Measurements from ENCODE around the gene UBL3.

Gene UBL3

GRCh38 chr13:29877456-29878078 is 27.1 kb upstream of the UBL3 start:
- H3K9me3 Mint-ChIP-seq = no peaks in the 10 kb centered on the region
- no peak for DNase-seq
- CTCF ChIA-PET = interaction anchor here (1.3 kb wide), 1 partner anchor 235 kb away, joined by 4 read pairs; no protein-coding TSS in a partner anchor
- peaks cover 31% of the 10 kb centered on the region for H3K27me3 Mint-ChIP-seq
- H3K4me1 Mint-ChIP-seq = no peaks in the 10 kb centered on the region
- H3K27ac Mint-ChIP-seq = no peak overlapping the region
- no peak overlapping the region for H3K4me3 Mint-ChIP-seq
- H3K36me3 Mint-ChIP-seq = no peaks in the 10 kb centered on the region

- no peak for DNase-seq
- no peaks in the 10 kb centered on the region for H3K9me3 Mint-ChIP-seq
- H3K4me1 Mint-ChIP-seq = no peaks in the 10 kb centered on the region
- H3K36me3 Mint-ChIP-seq = no peaks in the 10 kb centered on the region
- H3K4me3 Mint-ChIP-seq = no peak overlapping the region
- CTCF ChIA-PET = no interaction called here
- H3K27ac Mint-ChIP-seq = no peak overlapping the region
- peaks cover 38% of the 10 kb centered on the region for H3K27me3 Mint-ChIP-seq
Observed at GRCh38 chr13:29875646-29876045, 25.2 kb upstream of the UBL3 start.

- no peak overlapping the region for H3K27ac Mint-ChIP-seq
- no peaks in the 10 kb centered on the region for H3K9me3 Mint-ChIP-seq
- no peak for DNase-seq
- peaks cover 35% of the 10 kb centered on the region for H3K27me3 Mint-ChIP-seq
- H3K4me3 Mint-ChIP-seq = no peak overlapping the region
- H3K36me3 Mint-ChIP-seq = no peaks in the 10 kb centered on the region
- no peaks in the 10 kb centered on the region for H3K4me1 Mint-ChIP-seq
- CTCF ChIA-PET = interaction anchor here (1.1 to 1.6 kb wide), 2 partner anchors 18 to 67 kb away, joined by 3 read pairs; no protein-coding TSS in a partner anchor
Observed at GRCh38 chr13:29868581-29868980, 18.2 kb upstream of the UBL3 start.

- Mint-ChIP-seq H3K4me3 (no peak overlapping the region), H3K9me3 (no peaks in the 10 kb centered on the region), H3K27me3 (peaks cover 29% of the 10 kb centered on the region), H3K4me1 (no peaks in the 10 kb centered on the region), H3K36me3 (no peaks in the 10 kb centered on the region), H3K27ac (no peak overlapping the region)
- CTCF ChIA-PET = no interaction called here
- DNase-seq = no peak
Observed at GRCh38 chr13:29865934-29866333, 15.5 kb upstream of the UBL3 start.

GRCh38 chr13:29861694-29862110 is 11.3 kb upstream of the UBL3 start:
- no peak overlapping the region for H3K27ac Mint-ChIP-seq
- H3K27me3 Mint-ChIP-seq = peaks cover 18% of the 10 kb centered on the region
- H3K36me3 Mint-ChIP-seq = no peaks in the 10 kb centered on the region
- no peak for DNase-seq
- peaks cover 13% of the 10 kb centered on the region for H3K4me1 Mint-ChIP-seq
- peaks cover 1% of the 10 kb centered on the region for H3K9me3 Mint-ChIP-seq
- H3K4me3 Mint-ChIP-seq = no peak overlapping the region
- CTCF ChIA-PET = no interaction called here

- no peak overlapping the region for H3K27ac Mint-ChIP-seq
- H3K4me3 Mint-ChIP-seq = no peak overlapping the region
- CTCF ChIA-PET = no interaction called here
- H3K36me3 Mint-ChIP-seq = no peaks in the 10 kb centered on the region
- H3K27me3 Mint-ChIP-seq = peaks cover 12% of the 10 kb centered on the region
- peaks cover 24% of the 10 kb centered on the region for H3K4me1 Mint-ChIP-seq
- H3K9me3 Mint-ChIP-seq = peaks cover 1% of the 10 kb centered on the region
- DNase-seq = no peak
Observed at GRCh38 chr13:29859971-29860370, 9.6 kb upstream of the UBL3 start.

GRCh38 chr13:29858667-29859066 is 8.2 kb upstream of the UBL3 start:
- H3K27me3 Mint-ChIP-seq = peaks cover 4% of the 10 kb centered on the region
- H3K4me1 Mint-ChIP-seq = peaks cover 30% of the 10 kb centered on the region
- no peak overlapping the region for H3K4me3 Mint-ChIP-seq

GRCh38 chr13:29858231-29858630 is 7.8 kb upstream of the UBL3 start:
- H3K27ac Mint-ChIP-seq = no peak overlapping the region
- peaks cover 4% of the 10 kb centered on the region for H3K27me3 Mint-ChIP-seq
- no peak for DNase-seq
- CTCF ChIA-PET = no interaction called here
- H3K9me3 Mint-ChIP-seq = peaks cover 1% of the 10 kb centered on the region
- peaks cover 34% of the 10 kb centered on the region for H3K4me1 Mint-ChIP-seq
- no peak overlapping the region for H3K4me3 Mint-ChIP-seq
- no peaks in the 10 kb centered on the region for H3K36me3 Mint-ChIP-seq

More at GRCh38 chr13:29858667-29859066, 8.2 kb upstream of the UBL3 start:
- CTCF ChIA-PET = no interaction called here
- Mint-ChIP-seq H3K36me3 (no peaks in the 10 kb centered on the region), H3K27ac (no peak overlapping the region), H3K9me3 (peaks cover 1% of the 10 kb centered on the region)
- DNase-seq = no peak

GRCh38 chr13:29857085-29857484 is 6.7 kb upstream of the UBL3 start:
- H3K4me3 Mint-ChIP-seq = no peak overlapping the region
- peaks cover 40% of the 10 kb centered on the region for H3K4me1 Mint-ChIP-seq
- CTCF ChIA-PET = no interaction called here
- H3K36me3 Mint-ChIP-seq = no peaks in the 10 kb centered on the region
- H3K9me3 Mint-ChIP-seq = peaks cover 1% of the 10 kb centered on the region
- DNase-seq = no peak
- H3K27ac Mint-ChIP-seq = no peak overlapping the region
- H3K27me3 Mint-ChIP-seq = no peaks in the 10 kb centered on the region

GRCh38 chr13:29856426-29856825 is 6.0 kb upstream of the UBL3 start:
- no peaks in the 10 kb centered on the region for H3K27me3 Mint-ChIP-seq
- CTCF ChIA-PET = no interaction called here
- no peak for DNase-seq
- H3K27ac Mint-ChIP-seq = no peak overlapping the region
- H3K36me3 Mint-ChIP-seq = no peaks in the 10 kb centered on the region
- peaks cover 1% of the 10 kb centered on the region for H3K9me3 Mint-ChIP-seq
- peaks cover 40% of the 10 kb centered on the region for H3K4me1 Mint-ChIP-seq
- H3K4me3 Mint-ChIP-seq = no peak overlapping the region

- no peak overlapping the region for H3K4me3 Mint-ChIP-seq
- H3K27me3 Mint-ChIP-seq = no peaks in the 10 kb centered on the region
- no peak overlapping the region for H3K27ac Mint-ChIP-seq
- CTCF ChIA-PET = no interaction called here
- H3K9me3 Mint-ChIP-seq = peaks cover 1% of the 10 kb centered on the region
- H3K36me3 Mint-ChIP-seq = no peaks in the 10 kb centered on the region
- no peak for DNase-seq
- H3K4me1 Mint-ChIP-seq = peaks cover 42% of the 10 kb centered on the region
Observed at GRCh38 chr13:29855784-29856183, 5.4 kb upstream of the UBL3 start.

- no peak for DNase-seq
- Mint-ChIP-seq H3K27me3 (peaks cover 4% of the 10 kb centered on the region), H3K4me1 (peaks cover 44% of the 10 kb centered on the region), H3K27ac (no peak overlapping the region), H3K36me3 (no peaks in the 10 kb centered on the region), H3K4me3 (no peak overlapping the region), H3K9me3 (peaks cover 1% of the 10 kb centered on the region)
- CTCF ChIA-PET = no interaction called here
Observed at GRCh38 chr13:29855009-29855408, 4.6 kb upstream of the UBL3 start.

- H3K4me3 Mint-ChIP-seq = no peak overlapping the region
- H3K36me3 Mint-ChIP-seq = peaks cover 1% of the 10 kb centered on the region
- no peaks in the 10 kb centered on the region for H3K9me3 Mint-ChIP-seq
- CTCF ChIA-PET = interaction anchor here (1.0 kb wide), 1 partner anchor 260 kb away, joined by 3 read pairs; no protein-coding TSS in a partner anchor
- H3K27ac Mint-ChIP-seq = no peak overlapping the region
- H3K27me3 Mint-ChIP-seq = peaks cover 4% of the 10 kb centered on the region
- no peak for DNase-seq
- H3K4me1 Mint-ChIP-seq = peaks cover 36% of the 10 kb centered on the region
Observed at GRCh38 chr13:29853131-29853530, 2.7 kb upstream of the UBL3 start.

- no peak for DNase-seq
- peaks cover 4% of the 10 kb centered on the region for H3K27me3 Mint-ChIP-seq
- H3K4me3 Mint-ChIP-seq = no peak overlapping the region
- no peaks in the 10 kb centered on the region for H3K9me3 Mint-ChIP-seq
- peaks cover 38% of the 10 kb centered on the region for H3K4me1 Mint-ChIP-seq
- H3K36me3 Mint-ChIP-seq = peaks cover 4% of the 10 kb centered on the region
- H3K27ac Mint-ChIP-seq = no peak overlapping the region
- CTCF ChIA-PET = interaction anchor here (1.0 to 12.7 kb wide), 2 partner anchors 260 kb away, joined by 3 to 156 read pairs; no protein-coding TSS in a partner anchor
Observed at GRCh38 chr13:29852472-29853054, 2.1 kb upstream of the UBL3 start.

- Mint-ChIP-seq H3K27me3 (peaks cover 4% of the 10 kb centered on the region), H3K27ac (peak overlapping the region; percentile 90), H3K4me3 (peak overlapping the region; percentile 87), H3K4me1 (peaks cover 45% of the 10 kb centered on the region), H3K9me3 (no peaks in the 10 kb centered on the region), H3K36me3 (peaks cover 5% of the 10 kb centered on the region)
- CTCF ChIA-PET = interaction anchor here (2.0 to 12.7 kb wide), 3 partner anchors 74 to 263 kb away, joined by 6 to 156 read pairs (median 12); no protein-coding TSS in a partner anchor
- DNase-seq = peak; percentile 55
Observed at GRCh38 chr13:29849731-29850212, 645 bp downstream of the UBL3 start.
